CD4-positive, alpha-beta T cell treated with Interleukin-6 at 100 ng/mL for 8 hours (primary cell): ENCODE measurements around the gene NIPAL3.
"Not testable (repeated sequence)": the region's sequence is repeated elsewhere in the genome, so short reads cannot be mapped to it uniquely, and the experiment has no call there.

ENCODE experiments used
- DNase-seq: peaks from one replicate; pipeline ENCODE4 v3.0.0-alpha.2; 2020; ENCODE audit warnings: mixed read lengths, low spot score

NIPAL3 gene

GRCh38 chr1:24459551-24460266, 44.1 kb downstream of the NIPAL3 start:
- DNase-seq = no peak

- DNase-seq = not testable (repeated sequence)
These were observed 46.5 kb downstream of the NIPAL3 start for GRCh38 chr1:24462128-24462527.

- DNase-seq = no peak
These were observed 48.5 kb downstream of the NIPAL3 start for GRCh38 chr1:24463776-24464735.

- DNase-seq = no peak
These were observed 49.5 kb downstream of the NIPAL3 start for GRCh38 chr1:24465099-24465498.

- DNase-seq = no peak
These were observed 50.0 kb downstream of the NIPAL3 start for GRCh38 chr1:24465638-24466037.

GRCh38 chr1:24468685-24469316, 53.2 kb downstream of the NIPAL3 start:
- no peak for DNase-seq

- no peak for DNase-seq
These were observed 55.0 kb downstream of the NIPAL3 start for GRCh38 chr1:24470592-24470991.

GRCh38 chr1:24472527-24473251, 57.1 kb downstream of the NIPAL3 start:
- no peak for DNase-seq

GRCh38 chr1:24474193-24474592, 58.6 kb downstream of the NIPAL3 start:
- DNase-seq = no peak

GRCh38 chr1:24475700-24476099, 60.1 kb downstream of the NIPAL3 start:
- no peak for DNase-seq

- no peak for DNase-seq
These were observed 61.0 kb downstream of the NIPAL3 start for GRCh38 chr1:24476571-24476970.

GRCh38 chr1:24477309-24477708, 61.7 kb downstream of the NIPAL3 start:
- no peak for DNase-seq

GRCh38 chr1:24481101-24481500, 65.5 kb downstream of the NIPAL3 start:
- DNase-seq = peak; percentile 72

- peak; percentile 68 for DNase-seq
These were observed 66.4 kb downstream of the NIPAL3 start for GRCh38 chr1:24481843-24482610.

- peak; percentile 62 for DNase-seq
These were observed 67.8 kb downstream of the NIPAL3 start for GRCh38 chr1:24483441-24483840.

GRCh38 chr1:24484199-24484598, 68.6 kb downstream of the NIPAL3 start:
- no peak for DNase-seq

GRCh38 chr1:24486331-24487065, 70.9 kb downstream of the NIPAL3 start:
- DNase-seq = peak; percentile 69

GRCh38 chr1:24487455-24487854, 71.9 kb downstream of the NIPAL3 start:
- no peak for DNase-seq

- DNase-seq = peak; percentile 33
These were observed 72.6 kb downstream of the NIPAL3 start for GRCh38 chr1:24488159-24488558.

- no peak for DNase-seq
These were observed 74.1 kb downstream of the NIPAL3 start for GRCh38 chr1:24489674-24490073.
